Neural progenitor cell (in vitro differentiated cells): ENCODE results near the gene SLC25A26. TPM values are rescaled to one million over a fixed set of nuclear protein-coding genes. Genes with fewer than 3 reads are reported as not detected.
"Not testable (repeated sequence)": the region's sequence is repeated elsewhere in the genome, so short reads cannot be mapped to it uniquely, and the experiment has no call there.

ENCODE experiments used
- DNase-seq: peaks from one replicate; pipeline ENCODE4 v3.0.0-alpha.2; 2016; ENCODE audit warnings: low spot score
- H2AFZ ChIP-seq: fragments of 200-600 bp; sonication (generic); replicated peaks from 2 replicates; pipeline ENCODE4 v1.6.1; 2016; ENCODE audit warnings: antibody characterized with exemption
- H3F3A ChIP-seq: fragments of 200-600 bp; sonication (generic); 2 replicates; pipeline ENCODE4 v1.6.1; 2016; ENCODE audit warnings: antibody characterized with exemption, low read depth
- H3K27ac ChIP-seq: fragments of 200-600 bp; sonication (generic); 2 replicates; pipeline ENCODE4 v1.5.1; 2016; ENCODE audit warnings: mild to moderate bottlenecking
- H3K27me3 ChIP-seq: fragments of 200-600 bp; sonication (generic); 2 replicates; pipeline ENCODE4 v1.6.1; 2016; ENCODE audit warnings: mild to moderate bottlenecking, moderate library complexity
- H3K36me3 ChIP-seq: fragments of 200-600 bp; sonication (generic); 2 replicates; pipeline ENCODE4 v1.5.1; 2016
- H3K4me1 ChIP-seq: fragments of 200-600 bp; sonication (generic); 2 replicates; pipeline ENCODE4 v1.6.1; 2016; ENCODE audit warnings: mixed run types
- H3K4me2 ChIP-seq: fragments of 200-600 bp; sonication (generic); 2 replicates; pipeline ENCODE4 v1.6.1; 2016
- H3K4me3 ChIP-seq: fragments of 200-600 bp; sonication (generic); 2 replicates; pipeline ENCODE4 v1.5.1; 2016
- H3K79me2 ChIP-seq: fragments of 200-600 bp; sonication (generic); 2 replicates; pipeline ENCODE4 v1.6.1; 2016; ENCODE audit warnings: low read depth
- H3K9ac ChIP-seq: fragments of 200-600 bp; sonication (generic); 2 replicates; pipeline ENCODE4 v1.6.1; 2016
- H3K9me3 ChIP-seq: fragments of 200-600 bp; sonication (generic); 2 replicates; pipeline ENCODE4 v1.5.1; 2016; ENCODE audit warnings: low read depth
- H4K20me1 ChIP-seq: fragments of 200-600 bp; sonication (generic); 2 replicates; pipeline ENCODE4 v1.6.1; 2016; ENCODE audit warnings: low read depth
- H3K27ac Mint-ChIP-seq: 3 replicates; pipeline ENCODE4 v1.8.0; 2021; ENCODE audit warnings: mixed read lengths
- H3K27me3 Mint-ChIP-seq: 2 replicates; pipeline ENCODE4 v1.8.0; 2022; ENCODE audit warnings: low read depth, mild to moderate bottlenecking, inconsistent platforms, moderate library complexity, mixed read lengths; ENCODE audit not compliant: insufficient read depth
- H3K36me3 Mint-ChIP-seq: 3 replicates; pipeline ENCODE4 v1.8.0; 2021; ENCODE audit warnings: mixed read lengths
- H3K4me1 Mint-ChIP-seq: 3 replicates; pipeline ENCODE4 v1.8.0; 2021; ENCODE audit warnings: mixed read lengths
- H3K4me3 Mint-ChIP-seq: 3 replicates; pipeline ENCODE4 v1.8.0; 2021; ENCODE audit warnings: mild to moderate bottlenecking, moderate library complexity, mixed read lengths
- H3K9me3 Mint-ChIP-seq: 3 replicates; pipeline ENCODE4 v1.8.0; 2020; ENCODE audit warnings: mixed read lengths
- EZH2 ChIP-seq: fragments of 200-600 bp; sonication (generic); IDR thresholded peaks from 2 replicates; pipeline ENCODE4 v1.6.1; 2017; ENCODE audit warnings: antibody characterized with exemption, mild to moderate bottlenecking, moderate library complexity
- EZH2phosphoT487 ChIP-seq: fragments of 200-600 bp; sonication (generic); IDR thresholded peaks from 2 replicates; pipeline ENCODE4 v1.6.1; 2017; ENCODE audit warnings: antibody characterized with exemption
- total RNA-seq: library from RNA; depleted of rRNA; stranded (reverse); fragments of >200 nt; gene quantifications from 2 replicates; pipeline ENCODE4 v1.2.3, GENCODE V29; 2015; ENCODE audit warnings: low replicate concordance
- TF ChIP-seq, protein P1 (sequence below): fragments of 200-600 bp; sonication (generic); IDR thresholded peaks from 2 replicates; pipeline ENCODE4 v1.5.1; 2017; ENCODE audit warnings: antibody characterized with exemption, mild to moderate bottlenecking

Gene SLC25A26
- total RNA-seq, 1 donor from 2014 or later, result 17.0 TPM

DNA sequence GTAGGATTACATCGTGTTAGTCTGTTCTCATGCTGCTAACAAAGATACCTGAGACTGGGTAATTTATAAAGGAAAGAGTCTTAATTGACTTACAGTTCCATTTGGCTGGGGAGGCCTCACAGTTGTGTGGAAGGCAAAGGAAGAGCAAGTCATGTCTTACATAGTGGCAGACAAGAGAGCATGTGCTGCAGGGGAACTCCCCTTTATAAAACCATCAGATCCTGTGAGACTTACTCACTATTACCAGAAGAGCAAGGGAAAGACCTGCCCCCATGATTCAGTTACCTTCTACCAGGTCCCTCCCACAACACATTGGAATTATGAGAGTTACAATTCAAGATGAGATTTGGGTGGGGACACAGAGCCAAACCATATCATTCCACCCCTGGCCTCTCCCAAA is 3.4 kb downstream of the SLC25A26 start:
- Histone ChIP-seq H4K20me1 (peaks cover under 1% of the 10 kb centered on the region), H2AFZ (no peak overlapping the region), H3K27me3 (no peaks in the 10 kb centered on the region), H3K4me1 (peaks cover 6% of the 10 kb centered on the region), H3K9ac (no peak overlapping the region), H3K36me3 (no peaks in the 10 kb centered on the region), H3K9me3 (no peaks in the 10 kb centered on the region), H3K4me3 (no peak overlapping the region), H3K79me2 (peaks cover 17% of the 10 kb centered on the region), H3F3A (peaks cover 9% of the 10 kb centered on the region), H3K27ac (no peak overlapping the region), H3K4me2 (no peak overlapping the region)
- peaks cover 2% of the 10 kb centered on the region for H3K27me3 Mint-ChIP-seq
- DNase-seq, result no peak
- H3K36me3 Mint-ChIP-seq, result no peaks in the 10 kb centered on the region
- TF ChIP-seq EZH2phosphoT487 (no peak), EZH2 (no peak)
- TF ChIP-seq, protein P1, sequence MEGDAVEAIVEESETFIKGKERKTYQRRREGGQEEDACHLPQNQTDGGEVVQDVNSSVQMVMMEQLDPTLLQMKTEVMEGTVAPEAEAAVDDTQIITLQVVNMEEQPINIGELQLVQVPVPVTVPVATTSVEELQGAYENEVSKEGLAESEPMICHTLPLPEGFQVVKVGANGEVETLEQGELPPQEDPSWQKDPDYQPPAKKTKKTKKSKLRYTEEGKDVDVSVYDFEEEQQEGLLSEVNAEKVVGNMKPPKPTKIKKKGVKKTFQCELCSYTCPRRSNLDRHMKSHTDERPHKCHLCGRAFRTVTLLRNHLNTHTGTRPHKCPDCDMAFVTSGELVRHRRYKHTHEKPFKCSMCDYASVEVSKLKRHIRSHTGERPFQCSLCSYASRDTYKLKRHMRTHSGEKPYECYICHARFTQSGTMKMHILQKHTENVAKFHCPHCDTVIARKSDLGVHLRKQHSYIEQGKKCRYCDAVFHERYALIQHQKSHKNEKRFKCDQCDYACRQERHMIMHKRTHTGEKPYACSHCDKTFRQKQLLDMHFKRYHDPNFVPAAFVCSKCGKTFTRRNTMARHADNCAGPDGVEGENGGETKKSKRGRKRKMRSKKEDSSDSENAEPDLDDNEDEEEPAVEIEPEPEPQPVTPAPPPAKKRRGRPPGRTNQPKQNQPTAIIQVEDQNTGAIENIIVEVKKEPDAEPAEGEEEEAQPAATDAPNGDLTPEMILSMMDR, result no peak
- H3K27ac Mint-ChIP-seq, result no peak overlapping the region
- H3K4me3 Mint-ChIP-seq, result no peak overlapping the region
- peaks cover 10% of the 10 kb centered on the region for H3K4me1 Mint-ChIP-seq
- no peaks in the 10 kb centered on the region for H3K9me3 Mint-ChIP-seq

DNA sequence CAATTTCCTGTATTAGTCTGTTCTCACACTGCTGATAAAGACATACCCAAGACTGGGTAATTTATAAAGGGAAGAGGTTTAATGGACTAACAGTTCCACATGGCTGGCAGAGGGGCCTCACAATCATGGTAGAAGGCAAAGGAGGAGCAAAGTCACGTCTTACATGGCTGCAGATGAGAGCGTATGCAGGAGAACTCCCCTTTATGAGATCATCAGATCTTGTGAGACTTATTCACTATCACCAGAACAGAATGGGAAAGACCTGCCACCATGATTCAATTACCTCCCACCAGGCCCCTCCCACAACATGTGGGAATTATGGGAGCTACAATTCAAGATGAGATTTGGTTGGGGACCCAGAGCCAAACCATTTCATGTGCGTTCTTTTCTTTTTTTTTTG is 5.3 kb downstream of the SLC25A26 start:
- H4K20me1 ChIP-seq, H3K4me1 ChIP-seq, H3K4me3 Mint-ChIP-seq, H3F3A ChIP-seq, H3K4me1 Mint-ChIP-seq, DNase-seq, H3K36me3 ChIP-seq, H3K27ac ChIP-seq, H3K4me2 ChIP-seq, H3K9me3 ChIP-seq, H2AFZ ChIP-seq, H3K27me3 Mint-ChIP-seq, H3K36me3 Mint-ChIP-seq, H3K9ac ChIP-seq, H3K4me3 ChIP-seq, H3K9me3 Mint-ChIP-seq, H3K27me3 ChIP-seq: not testable (repeated sequence)
- H3K27ac Mint-ChIP-seq, result peak overlapping the region; percentile 51
- peaks cover 21% of the 10 kb centered on the region for H3K79me2 ChIP-seq

DNA sequence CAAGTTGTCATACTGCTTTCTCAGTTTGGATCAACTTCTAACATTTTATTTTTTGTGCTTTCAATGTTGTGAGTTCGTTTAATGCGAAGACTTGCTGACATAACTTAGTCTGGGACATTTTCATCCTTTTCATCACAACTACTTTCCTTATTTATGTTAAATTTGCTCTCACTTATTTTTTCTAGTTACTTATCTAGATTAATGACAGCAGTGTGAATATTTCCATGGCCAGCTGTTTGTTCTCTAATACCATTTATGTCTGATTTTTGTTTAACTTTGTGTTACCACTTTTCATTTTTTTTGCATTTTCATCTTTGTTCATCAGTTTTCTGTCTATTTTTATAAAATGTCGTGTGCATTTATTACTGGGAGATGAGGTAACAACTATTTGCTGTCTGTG is 6.2 kb downstream of the SLC25A26 start:
- Mint-ChIP-seq H3K27ac (no peak overlapping the region), H3K4me1 (no peaks in the 10 kb centered on the region), H3K36me3 (no peaks in the 10 kb centered on the region), H3K27me3 (no peaks in the 10 kb centered on the region), H3K4me3 (no peak overlapping the region), H3K9me3 (no peaks in the 10 kb centered on the region)
- DNase-seq, result no peak
- TF ChIP-seq, protein P1, result no peak
- no peak for TF ChIP-seq EZH2phosphoT487
- no peak for TF ChIP-seq EZH2
- no peak overlapping the region for H3K4me3 ChIP-seq
- H3K27me3 ChIP-seq, result no peaks in the 10 kb centered on the region
- peaks cover 6% of the 10 kb centered on the region for H4K20me1 ChIP-seq
- H3K79me2 ChIP-seq, result peaks cover 13% of the 10 kb centered on the region
- H3K9me3 ChIP-seq, result no peaks in the 10 kb centered on the region
- no peak overlapping the region for H3K27ac ChIP-seq
- no peak overlapping the region for H3K9ac ChIP-seq
- no peaks in the 10 kb centered on the region for H3K36me3 ChIP-seq
- no peaks in the 10 kb centered on the region for H3F3A ChIP-seq
- H2AFZ ChIP-seq, result no peak overlapping the region
- no peaks in the 10 kb centered on the region for H3K4me1 ChIP-seq
- no peak overlapping the region for H3K4me2 ChIP-seq

DNA sequence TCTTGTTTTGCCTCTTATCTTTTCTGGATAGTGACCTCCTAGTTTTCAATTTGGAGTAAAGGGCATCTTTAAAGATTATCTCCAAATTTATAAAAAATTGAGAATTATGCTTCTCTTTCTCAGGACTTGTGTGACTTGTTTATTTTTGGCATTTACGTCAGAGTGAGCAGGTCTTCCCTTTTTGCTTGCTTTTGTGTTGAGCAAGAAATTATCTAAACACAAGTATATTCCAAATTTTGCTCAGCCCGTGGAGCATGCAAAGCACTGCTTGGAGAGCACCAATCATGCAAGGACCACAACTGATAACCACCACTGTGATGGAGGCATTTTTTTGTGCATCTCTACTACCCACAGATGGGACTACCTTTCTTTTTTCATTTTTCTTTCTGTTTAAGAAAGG is 7.1 kb downstream of the SLC25A26 start:
- H3K27ac ChIP-seq, result no peak overlapping the region
- H3K9me3 ChIP-seq, result no peaks in the 10 kb centered on the region
- Mint-ChIP-seq H3K4me1 (no peaks in the 10 kb centered on the region), H3K27me3 (peaks cover 2% of the 10 kb centered on the region), H3K4me3 (no peak overlapping the region), H3K9me3 (no peaks in the 10 kb centered on the region), H3K36me3 (no peaks in the 10 kb centered on the region), H3K27ac (no peak overlapping the region)
- peaks cover 4% of the 10 kb centered on the region for H3K79me2 ChIP-seq
- no peak for TF ChIP-seq EZH2
- TF ChIP-seq, protein P1, result no peak
- TF ChIP-seq EZH2phosphoT487, result no peak
- H3K36me3 ChIP-seq, result no peaks in the 10 kb centered on the region
- no peaks in the 10 kb centered on the region for H3K4me1 ChIP-seq
- H3K4me2 ChIP-seq, result no peak overlapping the region
- no peak overlapping the region for H3K4me3 ChIP-seq
- H3K27me3 ChIP-seq, result no peaks in the 10 kb centered on the region
- H3K9ac ChIP-seq, result no peak overlapping the region
- H2AFZ ChIP-seq, result no peak overlapping the region
- H3F3A ChIP-seq, result no peaks in the 10 kb centered on the region
- DNase-seq, result no peak
- H4K20me1 ChIP-seq, result peaks cover 6% of the 10 kb centered on the region
